ENCODE results near the gene PRKN.

Gene PRKN

GRCh38 chr6:162554531-162554930 lies 173.0 kb downstream of the PRKN start:
- TF ChIP-seq CTCF (conservative IDR thresholded peaks at IDR 0.05) = no peak
- TF ChIP-seq ZFX (IDR thresholded peaks at IDR 0.05) = no peak
- no peak overlapping the region for H3K27ac ChIP-seq

DNA sequence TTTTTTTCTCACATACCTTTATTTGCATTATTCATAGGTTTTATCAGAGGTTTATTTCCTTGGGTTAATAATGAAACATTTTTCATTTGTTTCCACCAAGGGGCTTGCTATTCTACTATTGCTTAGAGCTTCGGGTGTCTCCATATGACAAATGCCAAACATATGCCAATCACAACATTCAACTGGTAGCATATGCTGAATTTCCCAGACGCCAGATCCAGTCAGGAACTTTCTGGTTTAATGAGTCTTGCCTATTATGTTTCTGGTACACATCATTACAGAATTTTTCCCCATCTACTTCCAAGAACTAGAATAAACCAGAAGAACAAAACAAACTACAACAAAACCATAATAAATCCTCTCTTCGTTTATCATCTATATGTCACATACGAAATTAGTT lies 180.7 kb downstream of the PRKN start:
- no peak for TF ChIP-seq CTCF (conservative IDR thresholded peaks at IDR 0.05)
- no peak for TF ChIP-seq ZFX (IDR thresholded peaks at IDR 0.05)
- no peak overlapping the region for H3K27ac ChIP-seq

DNA sequence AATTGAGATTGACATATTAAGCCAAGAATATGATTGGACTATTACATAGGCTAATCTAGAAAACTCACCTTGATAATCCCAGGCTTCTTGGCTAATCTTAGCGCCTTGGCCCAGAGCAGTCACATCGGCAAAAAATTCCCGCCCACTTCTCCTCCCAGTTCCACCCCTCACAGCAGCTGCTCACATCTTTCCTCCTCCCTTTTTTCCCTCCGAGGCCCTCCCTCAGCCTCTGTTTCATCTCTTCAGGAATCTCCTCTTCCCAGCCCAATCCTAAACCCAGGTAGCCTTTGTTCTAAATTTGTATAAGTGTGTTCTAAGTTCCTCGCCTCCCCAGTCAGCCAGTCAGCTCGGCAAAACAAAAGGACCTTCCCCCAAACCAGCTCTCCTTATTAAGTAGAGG lies 184.3 kb downstream of the PRKN start:
- no peak overlapping the region for H3K27ac ChIP-seq
- no peak for TF ChIP-seq CTCF (conservative IDR thresholded peaks at IDR 0.05)
- TF ChIP-seq ZFX (IDR thresholded peaks at IDR 0.05) = no peak

GRCh38 chr6:162541019-162541601 lies 186.5 kb downstream of the PRKN start:
- no peak overlapping the region for H3K27ac ChIP-seq
- no peak for TF ChIP-seq CTCF (conservative IDR thresholded peaks at IDR 0.05)
- no peak for TF ChIP-seq ZFX (IDR thresholded peaks at IDR 0.05)

DNA sequence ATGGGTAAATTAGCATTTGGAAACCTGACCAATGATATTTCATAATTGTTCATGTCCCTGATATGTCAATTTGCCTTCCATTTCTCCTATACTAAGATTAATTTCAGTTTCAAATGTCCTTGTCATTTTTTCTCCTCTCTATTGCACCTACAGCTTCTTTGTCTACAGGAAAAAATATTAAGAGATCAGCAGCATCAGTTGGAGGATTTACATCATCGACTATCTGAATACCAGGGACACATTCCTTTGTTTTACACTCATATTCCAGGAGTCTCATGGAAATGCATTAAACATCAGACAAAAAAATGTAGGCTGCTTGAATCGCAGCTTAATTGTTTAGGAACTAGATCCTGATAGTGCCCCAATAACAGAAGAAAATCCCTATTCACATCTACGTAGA lies 188.2 kb downstream of the PRKN start:
- H3K27ac ChIP-seq = no peak overlapping the region
- TF ChIP-seq ZFX (IDR thresholded peaks at IDR 0.05) (no peak), CTCF (conservative IDR thresholded peaks at IDR 0.05) (no peak)

GRCh38 chr6:162538643-162539064 lies 188.9 kb downstream of the PRKN start:
- TF ChIP-seq ZFX (IDR thresholded peaks at IDR 0.05) (no peak), CTCF (conservative IDR thresholded peaks at IDR 0.05) (no peak)
- no peak overlapping the region for H3K27ac ChIP-seq

DNA sequence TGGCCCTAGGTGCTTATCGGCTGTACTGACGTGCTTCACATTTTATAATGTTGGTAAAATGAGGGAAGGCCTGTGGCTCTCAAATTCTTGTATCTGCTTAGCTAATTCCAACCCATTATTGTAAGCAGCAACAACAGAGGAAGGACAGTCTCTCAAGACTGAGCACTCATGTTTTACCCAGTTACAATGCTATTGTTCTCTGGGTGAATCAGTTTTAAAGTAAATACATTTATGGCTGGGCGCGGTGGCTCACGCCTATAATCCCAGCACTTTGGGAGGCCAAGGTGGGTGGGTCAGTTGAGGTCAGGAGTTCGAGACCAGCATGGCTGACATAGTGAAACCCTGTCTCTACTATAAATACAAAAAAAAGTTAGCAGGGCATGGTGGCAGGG lies 194.6 kb downstream of the PRKN start:
- H3K27ac ChIP-seq = no peak overlapping the region
- TF ChIP-seq CTCF (conservative IDR thresholded peaks at IDR 0.05) = no peak
- TF ChIP-seq ZFX (IDR thresholded peaks at IDR 0.05) = no peak

Data from C4-2B (cell line).